DOHH2 (cell line): ENCODE results near the gene DLL3.

ENCODE experiments used
- CTCF ChIP-seq: fragments of 200-600 bp; sonication (generic); IDR thresholded peaks from one replicate; pipeline ENCODE4 v1.5.1; 2014; ENCODE audit warnings: antibody characterized with exemption, mild to moderate bottlenecking, low read depth, low read length; ENCODE audit not compliant: poor library complexity, severe bottlenecking
- EZH2phosphoT487 ChIP-seq: fragments of 200-600 bp; sonication (generic); IDR thresholded peaks from 2 replicates; pipeline ENCODE4 v1.6.1; 2017; ENCODE audit warnings: borderline replicate concordance, mild to moderate bottlenecking, antibody characterized with exemption, low read length, moderate library complexity, mixed read lengths

GRCh38 chr19:39550197-39550596 is 51.5 kb downstream of the DLL3 start:
- TF ChIP-seq CTCF (no peak), EZH2phosphoT487 (no peak)
